ENCODE data around the gene KCNK16.

DNA sequence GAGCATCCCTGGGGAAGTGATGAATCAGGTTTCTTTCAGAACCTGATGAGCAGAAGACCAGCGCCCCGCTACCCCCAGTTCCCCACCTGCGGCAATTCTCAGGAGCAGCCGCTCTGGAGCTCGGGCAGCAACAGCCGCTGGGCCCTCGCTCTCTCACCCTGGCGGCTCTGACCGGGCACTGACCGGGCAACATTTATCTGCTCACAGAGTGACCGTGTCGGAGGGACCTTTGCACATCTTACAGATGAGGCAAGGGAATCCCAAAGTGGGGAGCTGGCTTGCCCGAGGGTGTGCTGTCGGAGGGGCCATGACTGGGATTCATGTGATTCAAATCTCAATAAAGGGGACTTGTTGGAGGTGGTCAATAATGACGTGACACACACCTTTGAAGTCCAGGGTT lies 26.2 kb upstream of the KCNK16 start:
- TF ChIP-seq, protein P1, sequence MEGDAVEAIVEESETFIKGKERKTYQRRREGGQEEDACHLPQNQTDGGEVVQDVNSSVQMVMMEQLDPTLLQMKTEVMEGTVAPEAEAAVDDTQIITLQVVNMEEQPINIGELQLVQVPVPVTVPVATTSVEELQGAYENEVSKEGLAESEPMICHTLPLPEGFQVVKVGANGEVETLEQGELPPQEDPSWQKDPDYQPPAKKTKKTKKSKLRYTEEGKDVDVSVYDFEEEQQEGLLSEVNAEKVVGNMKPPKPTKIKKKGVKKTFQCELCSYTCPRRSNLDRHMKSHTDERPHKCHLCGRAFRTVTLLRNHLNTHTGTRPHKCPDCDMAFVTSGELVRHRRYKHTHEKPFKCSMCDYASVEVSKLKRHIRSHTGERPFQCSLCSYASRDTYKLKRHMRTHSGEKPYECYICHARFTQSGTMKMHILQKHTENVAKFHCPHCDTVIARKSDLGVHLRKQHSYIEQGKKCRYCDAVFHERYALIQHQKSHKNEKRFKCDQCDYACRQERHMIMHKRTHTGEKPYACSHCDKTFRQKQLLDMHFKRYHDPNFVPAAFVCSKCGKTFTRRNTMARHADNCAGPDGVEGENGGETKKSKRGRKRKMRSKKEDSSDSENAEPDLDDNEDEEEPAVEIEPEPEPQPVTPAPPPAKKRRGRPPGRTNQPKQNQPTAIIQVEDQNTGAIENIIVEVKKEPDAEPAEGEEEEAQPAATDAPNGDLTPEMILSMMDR (conservative IDR thresholded peaks at IDR 0.05) = no peak
- TF ChIP-seq EZH2 (IDR thresholded peaks at IDR 0.05; ENCODE audit: low read depth) = no peak

Measured in PC-9 (cell line).